H1 (cell line): Measurements from ENCODE around the gene TMEM14C. TPM values are rescaled to one million over a fixed set of nuclear protein-coding genes. Genes with fewer than 3 reads are reported as not detected.
A peak's percentile ranks its signal among the peaks of the same experiment; 100 is the strongest.

Source experiments
- CTCF ChIA-PET: fragments of 300-600 bp; sonication (Branson Sonifier 250); formaldehyde crosslinking; loops from one replicate; lab custom pipeline; 2021; ENCODE audit not compliant: partially characterized antibody; lab: Charles Lee
- POLR2A ChIA-PET: fragments of 300-600 bp; sonication (Branson Sonifier 250); formaldehyde crosslinking; loops from one replicate; lab custom pipeline; 2021; ENCODE audit warnings: inconsistent platforms; ENCODE audit not compliant: partially characterized antibody; lab: Charles Lee
- DNase-seq, 2 experiments: peaks; one replicate each; pipeline versions ENCODE4 v3.0.0 to v3.0.0-alpha.2; 2010 to 2022; ENCODE audit warnings: low spot score in 2 of 2, low read depth in 1 of 2, mixed read lengths in 1 of 2
- FAIRE-seq: peaks from 2 replicates; lab custom pipeline; 2011; peaks lifted over from hg19 to GRCh38; lab: Jason Lieb, UNC
- H2AFZ ChIP-seq: 2 replicates; pipeline ENCODE4 v1.8.1; 2012; ENCODE audit warnings: low read length, inconsistent platforms
- H2AK5ac ChIP-seq: 2 replicates; pipeline ENCODE4 v1.6.1; 2013; ENCODE audit warnings: low read depth, low read length
- H2BK120ac ChIP-seq: replicated peaks from 2 replicates; pipeline ENCODE3; 2013; ENCODE audit warnings: low read depth, low read length, inconsistent platforms
- H2BK12ac ChIP-seq: 2 replicates; pipeline ENCODE4 v1.6.1; 2013; ENCODE audit warnings: low read depth, low read length
- H2BK15ac ChIP-seq: 2 replicates; pipeline ENCODE4 v1.6.1; 2013; ENCODE audit warnings: low read length
- H2BK20ac ChIP-seq: 2 replicates; pipeline ENCODE4 v1.6.1; 2013; ENCODE audit warnings: low read length
- H2BK5ac ChIP-seq: 2 replicates; pipeline ENCODE4 v1.6.1; 2013; ENCODE audit warnings: low read depth, low read length
- H3K14ac ChIP-seq: 2 replicates; pipeline ENCODE4 v1.6.1; 2013; ENCODE audit warnings: inconsistent platforms; ENCODE audit not compliant: insufficient read length
- H3K18ac ChIP-seq: 2 replicates; pipeline ENCODE4 v1.6.1; 2013; ENCODE audit warnings: low read length; ENCODE audit errors: extremely low read depth
- H3K23ac ChIP-seq: 2 replicates; pipeline ENCODE4 v1.6.1; 2013; ENCODE audit warnings: inconsistent platforms; ENCODE audit not compliant: insufficient read length
- H3K23me2 ChIP-seq: 2 replicates; pipeline ENCODE4 v1.6.1; 2013; ENCODE audit warnings: low read depth, low read length
- H3K27ac ChIP-seq: 2 replicates; pipeline ENCODE4 v1.6.1; 2011; ENCODE audit warnings: low read depth, low read length, inconsistent platforms
- H3K27me3 ChIP-seq, 4 experiments: replicated peaks in 1 of 4; 1 replicate in 1 of 4; 2 replicates in 3 of 4; pipeline versions ENCODE4 v1.6.1 to v1.8.1; 2011 to 2013; ENCODE audit warnings: low read length in 3 of 4, mild to moderate bottlenecking in 3 of 4, inconsistent platforms in 2 of 4, mixed read lengths in 2 of 4, moderate library complexity in 1 of 4; ENCODE audit not compliant: control insufficient read depth in 3 of 4, insufficient read depth in 3 of 4; ENCODE audit errors: extremely low read depth in 1 of 4
- H3K36me3 ChIP-seq, 4 experiments: 2 replicates each; pipeline versions ENCODE4 v1.6.1 to v1.8.1; 2011 to 2013; ENCODE audit warnings: mild to moderate bottlenecking in 4 of 4, low read length in 3 of 4, moderate library complexity in 2 of 4, control low read depth in 1 of 4, inconsistent platforms in 1 of 4; ENCODE audit not compliant: insufficient read depth in 4 of 4, control insufficient read depth in 2 of 4
- H3K4ac ChIP-seq: replicated peaks from 2 replicates; pipeline ENCODE3; 2013; ENCODE audit warnings: low read length, low read depth, mixed read lengths, inconsistent platforms; ENCODE audit not compliant: insufficient read length
- H3K4me1 ChIP-seq, 4 experiments: replicated peaks in 1 of 4; 1 replicate in 1 of 4; 2 replicates in 3 of 4; pipeline versions ENCODE4 v1.6.1 to v1.8.1; 2011 to 2013; ENCODE audit warnings: low read length in 3 of 4, inconsistent platforms in 2 of 4, mixed read lengths in 1 of 4; ENCODE audit not compliant: insufficient read depth in 4 of 4, control insufficient read depth in 3 of 4
- H3K4me2 ChIP-seq, 2 experiments: 2 replicates each; pipeline versions ENCODE4 v1.6.1 to v1.8.1; 2011 to 2013; ENCODE audit warnings: low read depth in 2 of 2, low read length in 2 of 2, control low read depth in 1 of 2, inconsistent platforms in 1 of 2, mild to moderate bottlenecking in 1 of 2; ENCODE audit not compliant: insufficient read depth in 1 of 2
- H3K4me3 ChIP-seq, 4 experiments: fragments of 200-600, 300-600 bp in 1 of 4; sonication (generic), shearing (Covaris generic), sonication (Bioruptor Twin) in 1 of 4; 2 replicates each; pipeline versions ENCODE4 v1.5.1 to v1.8.1; 2011 to 2016; ENCODE audit warnings: low read length in 4 of 4, low read depth in 3 of 4, control low read depth in 2 of 4, inconsistent platforms in 2 of 4, mild to moderate bottlenecking in 2 of 4, mixed read lengths in 1 of 4, moderate library complexity in 1 of 4; ENCODE audit not compliant: insufficient read depth in 2 of 4; ENCODE audit errors: extremely low read depth in 1 of 4
- H3K56ac ChIP-seq: replicated peaks from 2 replicates; pipeline ENCODE3; 2013; ENCODE audit warnings: low read depth, mild to moderate bottlenecking, mixed read lengths, low read length, inconsistent platforms; ENCODE audit not compliant: insufficient read length
- H3K79me1 ChIP-seq: 2 replicates; pipeline ENCODE4 v1.6.1; 2013; ENCODE audit warnings: low read depth, low read length, control low read depth
- H3K79me2 ChIP-seq, 2 experiments: 2 replicates each; pipeline versions ENCODE4 v1.6.1 to v1.8.1; 2012 to 2013; ENCODE audit warnings: low read length in 2 of 2, mild to moderate bottlenecking in 2 of 2, inconsistent platforms in 1 of 2; ENCODE audit not compliant: insufficient read depth in 2 of 2, control insufficient read depth in 1 of 2
- H3K9ac ChIP-seq, 4 experiments: replicated peaks in 1 of 4; 1 replicate in 1 of 4; 2 replicates in 3 of 4; pipeline versions ENCODE4 v1.6.1 to v1.8.1; 2011 to 2013; ENCODE audit warnings: low read depth in 3 of 4, low read length in 3 of 4, control low read depth in 2 of 4, mild to moderate bottlenecking in 2 of 4, moderate library complexity in 2 of 4, inconsistent platforms in 1 of 4; ENCODE audit errors: extremely low read depth in 1 of 4
- H3K9me3 ChIP-seq, 2 experiments: 2 replicates each; pipeline versions ENCODE4 v1.6.1 to v1.8.1; 2012 to 2013; ENCODE audit warnings: mild to moderate bottlenecking in 2 of 2, moderate library complexity in 2 of 2, control low read depth in 1 of 2, inconsistent platforms in 1 of 2, low read depth in 1 of 2, low read length in 1 of 2, mixed read lengths in 1 of 2; ENCODE audit not compliant: insufficient read depth in 2 of 2
- H4K20me1 ChIP-seq, 2 experiments: replicated peaks in 1 of 2; 2 replicates each; pipeline versions ENCODE3 to v1.8.1; 2011 to 2013; ENCODE audit warnings: inconsistent platforms in 2 of 2, low read length in 2 of 2, mild to moderate bottlenecking in 1 of 2; ENCODE audit not compliant: insufficient read depth in 2 of 2, control insufficient read depth in 1 of 2
- H4K5ac ChIP-seq: 2 replicates; pipeline ENCODE4 v1.6.1; 2013; ENCODE audit warnings: low read length, low read depth, mixed read lengths, inconsistent platforms; ENCODE audit not compliant: insufficient read length
- H4K8ac ChIP-seq: 2 replicates; pipeline ENCODE4 v1.8.0; 2013; ENCODE audit warnings: mild to moderate bottlenecking, moderate library complexity, low read length, inconsistent platforms; ENCODE audit not compliant: insufficient read depth; ENCODE audit errors: extremely low read depth
- H4K91ac ChIP-seq: replicated peaks from 2 replicates; pipeline ENCODE3; 2013; ENCODE audit warnings: low read length, mixed read lengths, inconsistent platforms; ENCODE audit not compliant: insufficient read length
- WGBS, 2 experiments: shearing (Covaris generic) in 1 of 2; methylation state at CpG; one replicate each; pipeline versions ENCODE4 v1.1.6 to v1.1.7; 2013 to 2015; ENCODE audit warnings: low lambda C conversion rate in 2 of 2, mixed read lengths in 2 of 2, inconsistent platforms in 1 of 2, low coverage in 1 of 2, missing lambda C conversion rate in 1 of 2; ENCODE audit not compliant: insufficient replicate concordance in 2 of 2, insufficient coverage in 1 of 2, insufficient read length in 1 of 2; ENCODE audit errors: extremely low coverage in 1 of 2, missing lambda C conversion rate in 1 of 2; 5-methylcytosine and 5-hydroxymethylcytosine counted together
- long read RNA-seq, 2 experiments: library from RNA in 1 of 2; library from capped mRNA in 1 of 2; stranded (forward); transcript quantifications; one replicate each; pipeline ENCODE4 v2.0.0, GENCODE V29; 2021; ENCODE audit warnings: inconsistent platforms in 1 of 2
- polyA minus RNA-seq, 3 experiments: library from RNA; depleted of rRNA, polyadenylated mRNA; stranded (reverse); fragments of >200 nt; gene quantifications; 1 replicate in 2 of 3; 2 replicates in 1 of 3; pipeline ENCODE4 v1.2.3, GENCODE V29; 2011
- polyA plus RNA-seq, 7 experiments: library from polyadenylated mRNA; depleted of rRNA in 3 of 7; stranded (reverse) in 5 of 7; unstranded in 2 of 7; fragments of >200 nt in 5 of 7; fragments of 200-250 nt in 2 of 7; gene quantifications; 1 replicate in 5 of 7; 2 replicates in 1 of 7; 4 replicates in 1 of 7; pipeline versions ENCODE4 v1.2.1 to v1.2.3, GENCODE V29; 2011 to 2013; ENCODE audit warnings: missing spikeins in 2 of 7, mixed read lengths in 2 of 7
- total RNA-seq: library from RNA; stranded (reverse); fragmentation: NEBNext Ultra II Directional; extraction: Animal tissue kit (Norgen Biotek cat#: 25700); gene quantifications from 2 replicates; pipeline ENCODE4 v1.2.1, GENCODE V29; 2021

TMEM14C gene
- total RNA-seq (111 and 116 TPM in 2 replicates), polyA plus RNA-seq (2011; rRNA removed) (125 and 157 TPM in 2 replicates), polyA minus RNA-seq (2011; rRNA and poly(A)+ RNA removed) (62.0 and 73.1 TPM in 2 replicates)
- 175 TPM for polyA plus RNA-seq (2011; cell fraction: cytosol; rRNA removed)
- polyA plus RNA-seq (2011; cell fraction: nucleus; rRNA removed), result 75.6 TPM
- 93.9 to 111 TPM (median 106 TPM) in 4 replicates for polyA plus RNA-seq (2012, experiment 1 of 2)
- polyA plus RNA-seq (2012, experiment 2 of 2), result 161 TPM
- 215 TPM for polyA plus RNA-seq (2013, experiment 1 of 2)
- polyA plus RNA-seq (2013, experiment 2 of 2), result 248 TPM
- 37.1 TPM for polyA minus RNA-seq (2011; cell fraction: cytosol; rRNA and poly(A)+ RNA removed)
- polyA minus RNA-seq (2011; cell fraction: nucleus; rRNA and poly(A)+ RNA removed), result 34.3 TPM
- long read RNA-seq, experiment 1, transcript TMEM14C-205 (6 exons, 1,177 nt), result minor isoform, 5 of 243 reads
- long read RNA-seq, experiment 1, transcript TMEM14C-201 (6 exons, 1,113 nt), result major isoform, 167 of 243 reads
- long read RNA-seq, experiment 1, partial matches to known transcripts, result 43 of 243 reads
- long read RNA-seq, experiment 1, other reads (novel, unspliced or antisense), result 21 of 243 reads
- long read RNA-seq, experiment 2, transcript TMEM14C-205 (6 exons, 1,177 nt), result minor isoform, 7 of 438 reads
- long read RNA-seq, experiment 2, transcript TMEM14C-203 (5 exons, 899 nt), result minor isoform, 8 of 438 reads
- long read RNA-seq, experiment 2, transcript TMEM14C-201 (6 exons, 1,113 nt), result major isoform, 381 of 438 reads
- long read RNA-seq, experiment 2, partial matches to known transcripts, result 7 of 438 reads
- long read RNA-seq, experiment 2, other reads (novel, unspliced or antisense), result 34 of 438 reads

DNA sequence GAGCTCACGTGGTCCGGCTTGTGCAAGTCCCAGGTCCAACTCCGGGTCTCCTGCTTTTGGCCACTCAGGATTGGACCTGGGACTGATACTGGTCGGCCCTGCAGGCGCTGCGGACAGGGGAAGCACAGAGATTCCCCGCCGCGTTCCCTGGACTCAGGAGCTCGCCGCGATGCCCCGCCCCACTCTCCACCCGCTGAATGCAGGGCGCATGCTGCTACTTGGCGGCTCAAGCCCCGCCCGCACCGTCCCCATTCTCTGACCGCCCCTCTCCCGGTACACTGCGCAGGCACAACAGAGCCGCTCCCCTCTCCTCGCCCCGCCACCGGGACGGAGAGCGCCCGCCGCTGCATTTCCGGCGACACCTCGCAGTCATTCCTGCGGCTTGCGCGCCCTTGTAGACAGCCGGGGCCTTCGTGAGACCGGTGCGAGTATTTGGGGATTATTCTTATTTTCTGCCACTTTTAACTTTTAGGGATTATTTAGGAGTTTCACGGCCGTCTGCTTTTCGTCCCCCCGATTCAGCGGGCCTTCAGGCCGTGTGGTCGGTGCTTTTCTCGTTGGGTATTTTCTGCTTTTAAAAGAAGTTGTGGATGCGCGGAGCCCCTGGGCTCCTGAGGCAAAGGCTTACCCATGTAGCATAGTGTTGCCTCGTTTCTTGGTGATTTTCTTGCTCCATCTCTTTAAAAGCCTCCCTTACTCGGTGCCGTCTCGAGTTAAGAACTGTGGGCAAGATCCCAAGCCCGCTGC, at the start of gene TMEM14C:
TSS of gene TMEM14C (plus strand) at position 251 of the 747 bp plus-strand sequence. CDS start 1,544 bp downstream, outside the sequence.
- Histone ChIP-seq H4K20me1 (no peaks in the 10 kb centered on the region), H4K8ac (peak within 1 kb of the TSS; percentile 53; the same call in 1 of the 2 replicates), H3K27me3 (no peaks in the 10 kb centered on the region), H4K91ac (no peak within 1 kb of the TSS), H3K23ac (no peak within 1 kb of the TSS), H2BK12ac (0 out of 2 replicates have a peak within 1 kb of the TSS, but pooled peaks have one; percentile 31), H3K36me3 (peaks cover 3 to 20% (median 9%) of the 10 kb centered on the region in 4 experiments; a peak in 5 of 8 replicates), H3K18ac (peak within 1 kb of the TSS; percentile 97), H3K27ac (peak within 1 kb of the TSS; percentile 65), H4K5ac (peak within 1 kb of the TSS; percentile 34), H3K9ac (peak within 1 kb of the TSS; percentile 78 to 92 (median 82)), H2AFZ (peak within 1 kb of the TSS; percentile 48), H3K56ac (peak within 1 kb of the TSS; percentile 24), H2BK5ac (peak within 1 kb of the TSS; percentile 77; the same call in 1 of the 2 replicates), H3K4me3 (peak within 1 kb of the TSS; percentile 80 to 91 (median 88)), H2BK15ac (peak within 1 kb of the TSS; percentile 99; the same call in 1 of the 2 replicates), H3K14ac (no peak within 1 kb of the TSS), H2AK5ac (no peak within 1 kb of the TSS), H3K23me2 (peaks cover 4% of the 10 kb centered on the region; the same call in 1 of the 2 replicates), H3K4me2 (peak within 1 kb of the TSS; percentile 79 to 95), H3K4ac (peak within 1 kb of the TSS; percentile 85), H3K79me2 (peaks cover 8 to 18% of the 10 kb centered on the region in 2 experiments; a peak in 3 of 4 replicates), H2BK120ac (no peak within 1 kb of the TSS), H3K79me1 (peaks cover 8% of the 10 kb centered on the region; the same call in 1 of the 2 replicates), H3K4me1 (peaks cover 0 to 12% (median 4%) of the 10 kb centered on the region in 4 experiments; a peak in 3 of 7 replicates), H2BK20ac (no peak within 1 kb of the TSS), H3K9me3 (peaks cover 0 to 9% of the 10 kb centered on the region in 2 experiments; a peak in 3 of 4 replicates)
- peak; percentile 95 to 98 for DNase-seq
- WGBS, 2 experiments, result 1% methylated on average over 55 of the region's 55 CpGs; no CpG with 5 or more reads in 1 of the 2 experiments
- ChIA-PET CTCF (interaction anchor here (0.6 to 2.2 kb wide), 10 partner anchors 10 to 1710 kb away, joined by 3 to 9 read pairs (median 3); partner anchors contain the start of gene TMEM14B), POLR2A (interaction anchor here (0.8 to 6.9 kb wide), 15 partner anchors 9 to 73 kb away, joined by 3 to 39 read pairs (median 5); partner anchors contain the start of genes C6orf52, PAK1IP1 and TMEM14B)
- no peak for FAIRE-seq
